Lower leg skin (tissue), 4 donors: ENCODE results near the gene PDE1C. TPM values are rescaled to one million over a fixed set of nuclear protein-coding genes. Genes with fewer than 3 reads are reported as not detected.

ENCODE experiments used
- DNase-seq, 2 donors: peaks; one replicate each; pipeline ENCODE4 v3.0.0-alpha.2; 2019; ENCODE audit warnings: low spot score in 2 of 2
- H3K4me3 ChIP-seq: fragments of 200-600 bp; sonication (generic); 2 replicates; pipeline ENCODE4 v1.5.1; 2017; ENCODE audit warnings: mild to moderate bottlenecking, low read depth; ENCODE audit not compliant: poor library complexity, severe bottlenecking
- POLR2A ChIP-seq, 2 donors: fragments of 450-650 bp; IDR thresholded peaks; one replicate each; pipeline ENCODE4 v1.6.1; 2016 to 2017; ENCODE audit warnings: antibody characterized with exemption in 2 of 2, mild to moderate bottlenecking in 1 of 2, moderate library complexity in 1 of 2
- WGBS, 2 donors: methylation state at CpG; one replicate each; pipeline ENCODE4 v1.1.5; 2018; 5-methylcytosine and 5-hydroxymethylcytosine counted together
- intact Hi-C: fragments of 100-400 bp; cut with DNase I; formaldehyde crosslinking; loops from one replicate; pipeline ENCODE4 v1.15.0; 2023; ENCODE audit warnings: low total_unique reads
- total RNA-seq, 4 donors: library from RNA; depleted of rRNA; stranded (reverse); fragments of >200 nt; gene quantifications; one replicate each; pipeline ENCODE4 v1.1.0, GENCODE V29; 2016
- TF ChIP-seq, protein P1 (sequence below), 3 donors: fragments of 450-650 bp; IDR thresholded peaks; one replicate each; pipeline ENCODE4 v1.5.1; 2016; ENCODE audit warnings: antibody characterized with exemption in 3 of 3, mild to moderate bottlenecking in 3 of 3, moderate library complexity in 2 of 3

Gene PDE1C
- total RNA-seq, 4 donors from 2014 or later = 0.53 to 3.5 (median 3.0) TPM

- TF ChIP-seq, protein P1, sequence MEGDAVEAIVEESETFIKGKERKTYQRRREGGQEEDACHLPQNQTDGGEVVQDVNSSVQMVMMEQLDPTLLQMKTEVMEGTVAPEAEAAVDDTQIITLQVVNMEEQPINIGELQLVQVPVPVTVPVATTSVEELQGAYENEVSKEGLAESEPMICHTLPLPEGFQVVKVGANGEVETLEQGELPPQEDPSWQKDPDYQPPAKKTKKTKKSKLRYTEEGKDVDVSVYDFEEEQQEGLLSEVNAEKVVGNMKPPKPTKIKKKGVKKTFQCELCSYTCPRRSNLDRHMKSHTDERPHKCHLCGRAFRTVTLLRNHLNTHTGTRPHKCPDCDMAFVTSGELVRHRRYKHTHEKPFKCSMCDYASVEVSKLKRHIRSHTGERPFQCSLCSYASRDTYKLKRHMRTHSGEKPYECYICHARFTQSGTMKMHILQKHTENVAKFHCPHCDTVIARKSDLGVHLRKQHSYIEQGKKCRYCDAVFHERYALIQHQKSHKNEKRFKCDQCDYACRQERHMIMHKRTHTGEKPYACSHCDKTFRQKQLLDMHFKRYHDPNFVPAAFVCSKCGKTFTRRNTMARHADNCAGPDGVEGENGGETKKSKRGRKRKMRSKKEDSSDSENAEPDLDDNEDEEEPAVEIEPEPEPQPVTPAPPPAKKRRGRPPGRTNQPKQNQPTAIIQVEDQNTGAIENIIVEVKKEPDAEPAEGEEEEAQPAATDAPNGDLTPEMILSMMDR (IDR thresholded peaks at IDR 0.05) = no peak
- no peak for TF ChIP-seq POLR2A (IDR thresholded peaks at IDR 0.05)
- 92% methylated on average over 2 of the region's 2 CpGs for WGBS, 2 donors
- no peak overlapping the region for H3K4me3 ChIP-seq
- intact Hi-C loops = no loop called here
- DNase-seq = no peak
Measured at GRCh38 chr7:31858055-31858454, 212.2 kb downstream of the PDE1C start.

- 62 to 84% methylated on average over 2 of the region's 2 CpGs for WGBS, 2 donors
- no peak overlapping the region for H3K4me3 ChIP-seq
- no peak for DNase-seq
- intact Hi-C loops = no loop called here
- no peak for TF ChIP-seq POLR2A (IDR thresholded peaks at IDR 0.05)
- TF ChIP-seq, protein P1 (IDR thresholded peaks at IDR 0.05) = no peak
Measured at GRCh38 chr7:31857172-31857571, 213.0 kb downstream of the PDE1C start.

- WGBS, 2 donors = 64 to 72% methylated on average over 4 of the region's 4 CpGs
- intact Hi-C loops = no loop called here
- H3K4me3 ChIP-seq = no peak overlapping the region
- TF ChIP-seq, protein P1 (IDR thresholded peaks at IDR 0.05) = no peak
- no peak for TF ChIP-seq POLR2A (IDR thresholded peaks at IDR 0.05)
- no peak for DNase-seq
Measured at GRCh38 chr7:31856337-31856736, 213.9 kb downstream of the PDE1C start.

- no peak overlapping the region for H3K4me3 ChIP-seq
- DNase-seq = no peak
- WGBS, 2 donors = 54 to 68% methylated on average over 1 of the region's 1 CpG
- TF ChIP-seq, protein P1 (IDR thresholded peaks at IDR 0.05) = no peak
- TF ChIP-seq POLR2A (IDR thresholded peaks at IDR 0.05) = no peak
- intact Hi-C loops = no loop called here
Measured at GRCh38 chr7:31855530-31855929, 214.7 kb downstream of the PDE1C start.

- WGBS, 2 donors = 70 to 79% methylated on average over 5 of the region's 5 CpGs
- TF ChIP-seq, protein P1 (IDR thresholded peaks at IDR 0.05) = no peak
- TF ChIP-seq POLR2A (IDR thresholded peaks at IDR 0.05) = no peak
- intact Hi-C loops = no loop called here
- no peak for DNase-seq
- H3K4me3 ChIP-seq = no peak overlapping the region
Measured at GRCh38 chr7:31853380-31853779, 216.8 kb downstream of the PDE1C start.

GRCh38 chr7:31852462-31852861, 217.7 kb downstream of the PDE1C start:
- WGBS, 2 donors = 79 to 81% methylated on average over 2 of the region's 2 CpGs
- no peak overlapping the region for H3K4me3 ChIP-seq
- intact Hi-C loops = no loop called here
- TF ChIP-seq POLR2A (IDR thresholded peaks at IDR 0.05) = no peak
- TF ChIP-seq, protein P1 (IDR thresholded peaks at IDR 0.05) = no peak
- DNase-seq = no peak
